ENCODE measurements around the gene EFCC1.

The EFCC1 gene

GRCh38 chr3:128994581-128995546, 6.2 kb upstream of the EFCC1 start:
- no peak for DNase-seq

GRCh38 chr3:128995737-128996136, 5.4 kb upstream of the EFCC1 start:
- DNase-seq: no peak

GRCh38 chr3:128996200-128996599, 4.9 kb upstream of the EFCC1 start:
- DNase-seq: no peak

DNA sequence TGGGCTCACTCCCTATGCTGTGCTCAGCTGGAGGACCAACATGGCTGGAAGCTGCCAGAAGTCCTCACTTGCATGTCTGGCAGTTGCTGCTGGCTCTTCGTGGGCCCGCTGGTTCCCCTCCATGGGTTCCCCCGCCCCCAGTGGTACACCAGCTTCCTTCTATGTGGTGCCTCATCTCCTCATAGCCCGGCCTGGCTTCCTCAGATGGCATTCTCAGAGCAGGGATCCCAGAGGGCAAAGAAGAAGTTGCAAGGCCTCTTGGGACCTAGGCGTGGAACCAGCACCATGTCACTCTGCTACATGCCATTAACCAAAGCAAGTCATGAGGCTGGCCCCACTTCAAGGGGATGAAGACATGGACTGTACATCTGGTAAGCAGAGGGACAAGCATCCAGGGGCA, 4.4 kb upstream of the EFCC1 start:
- no peak for DNase-seq

DNA sequence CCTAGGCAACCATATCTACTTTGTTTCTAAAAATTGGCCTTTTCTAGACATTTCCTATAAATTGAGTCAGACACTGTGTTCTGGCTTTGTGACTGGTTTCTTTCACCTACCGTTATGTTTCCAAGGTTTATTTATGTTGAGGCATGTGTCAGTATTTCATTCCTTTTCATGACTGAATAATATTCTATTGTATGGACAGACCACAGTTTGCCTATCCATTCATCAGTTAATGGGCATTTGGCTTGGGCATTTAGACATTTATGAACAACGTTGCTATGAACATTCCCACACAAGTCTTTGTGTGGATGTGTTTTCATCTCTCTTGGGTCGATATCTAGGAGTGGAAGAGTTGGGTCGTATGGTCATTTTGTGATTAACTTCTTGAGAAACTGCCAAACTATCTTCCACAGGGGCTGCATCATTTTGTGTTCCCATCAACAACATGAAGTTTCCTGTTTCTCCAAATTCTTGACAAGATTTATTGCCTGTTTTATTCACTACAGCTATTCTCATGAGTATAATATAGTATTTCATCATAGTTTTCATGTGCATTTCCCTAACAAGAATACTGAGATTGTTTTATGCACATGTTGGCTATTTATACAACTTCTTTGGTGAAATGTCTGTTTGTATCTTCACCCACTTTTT, 3.5 kb upstream of the EFCC1 start:
- DNase-seq: no peak

DNA sequence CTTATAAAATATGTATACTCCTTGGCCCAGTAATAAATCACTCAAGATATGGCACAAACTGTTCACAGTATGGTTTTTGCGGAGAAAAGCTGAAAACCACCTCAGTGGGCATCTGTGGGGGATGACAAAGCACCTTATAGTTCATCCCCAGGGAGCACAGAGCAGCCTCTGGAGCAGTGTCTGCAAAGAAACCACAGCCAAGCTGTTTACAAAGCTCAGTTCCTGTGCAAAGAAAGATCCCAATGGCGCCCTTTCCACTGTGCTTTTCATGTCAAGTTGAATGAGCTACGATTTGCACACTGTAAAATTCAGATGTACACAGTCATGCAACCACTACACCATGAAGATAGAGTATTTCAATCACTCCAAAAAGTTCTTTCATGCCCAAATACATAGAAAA, 2.5 kb upstream of the EFCC1 start:
- no peak for DNase-seq

- DNase-seq: no peak
Observed at GRCh38 chr3:128999102-128999501, 2.0 kb upstream of the EFCC1 start.

GRCh38 chr3:129000742-129001100, 383 bp upstream of the EFCC1 start:
- DNase-seq: no peak

DNA sequence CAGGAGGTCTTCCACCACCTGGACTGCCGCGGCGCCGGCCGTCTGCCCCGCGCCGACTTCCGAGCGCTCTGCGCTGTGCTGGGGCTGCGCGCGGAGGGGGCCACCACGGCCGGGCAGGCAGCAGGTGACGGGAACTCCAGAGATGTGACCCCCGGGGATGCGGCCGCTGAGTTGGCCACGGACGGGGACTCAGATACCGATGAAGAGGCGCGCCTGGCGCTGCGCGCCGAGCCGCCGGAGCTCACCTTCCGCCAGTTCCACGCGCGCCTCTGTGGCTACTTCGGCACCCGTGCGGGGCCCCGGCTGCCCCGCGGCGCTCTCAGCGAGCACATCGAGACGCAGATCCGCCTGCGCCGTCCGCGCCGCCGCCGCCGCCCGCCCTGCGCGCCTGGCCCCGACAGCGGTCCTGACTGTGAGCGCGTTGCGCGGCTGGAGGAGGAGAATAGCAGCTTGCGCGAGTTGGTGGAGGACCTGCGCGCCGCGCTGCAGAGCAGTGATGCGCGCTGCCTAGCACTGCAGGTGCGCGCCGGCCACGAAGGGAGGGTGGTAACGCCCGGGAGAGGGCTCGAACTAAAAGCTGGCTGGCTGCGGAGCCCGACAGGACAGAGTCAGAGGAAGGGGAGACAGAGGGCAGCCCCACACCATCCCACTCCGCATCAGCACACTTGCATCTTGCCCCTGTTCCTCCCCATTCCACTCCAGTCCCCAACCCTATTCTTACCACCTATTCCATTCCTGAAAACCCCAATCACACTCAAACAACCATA, 885 bp downstream of the EFCC1 start:
- DNase-seq: no peak

- DNase-seq: no peak
Observed at GRCh38 chr3:129002573-129003569, 1.8 kb downstream of the EFCC1 start.

GRCh38 chr3:129003578-129004112, 2.5 kb downstream of the EFCC1 start:
- DNase-seq: no peak

DNA sequence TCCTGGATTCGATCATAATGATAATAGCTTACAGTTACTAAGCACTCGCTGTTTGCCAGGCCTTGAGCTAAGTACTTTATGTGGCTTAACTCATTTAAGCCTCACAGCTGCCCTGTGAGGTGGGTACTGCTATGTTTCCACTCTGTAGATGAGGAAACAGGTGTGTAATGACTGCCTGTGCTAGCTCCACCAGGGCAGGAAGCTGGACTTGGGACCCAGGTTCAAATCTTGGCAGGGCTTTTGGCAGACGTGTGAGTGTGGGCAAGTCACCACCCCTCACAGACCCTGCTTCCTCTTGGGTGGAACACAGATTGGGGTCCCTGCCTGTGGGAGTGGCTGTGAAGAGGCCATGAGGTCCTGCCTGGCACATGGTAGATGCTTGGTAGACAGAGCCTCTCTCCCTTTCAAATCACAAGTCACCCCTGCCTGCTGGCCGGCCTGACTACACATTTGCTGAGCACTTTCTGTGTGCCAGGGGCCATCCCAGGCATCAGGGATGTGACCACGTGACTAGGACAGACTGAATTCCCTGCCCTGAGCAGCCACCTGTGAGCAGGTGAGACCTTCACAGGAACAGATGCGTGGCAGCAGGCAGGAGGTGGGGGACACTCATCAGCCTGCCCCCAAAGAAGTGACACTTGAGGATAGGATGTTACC, 3.7 kb downstream of the EFCC1 start:
- DNase-seq: no peak

DNA sequence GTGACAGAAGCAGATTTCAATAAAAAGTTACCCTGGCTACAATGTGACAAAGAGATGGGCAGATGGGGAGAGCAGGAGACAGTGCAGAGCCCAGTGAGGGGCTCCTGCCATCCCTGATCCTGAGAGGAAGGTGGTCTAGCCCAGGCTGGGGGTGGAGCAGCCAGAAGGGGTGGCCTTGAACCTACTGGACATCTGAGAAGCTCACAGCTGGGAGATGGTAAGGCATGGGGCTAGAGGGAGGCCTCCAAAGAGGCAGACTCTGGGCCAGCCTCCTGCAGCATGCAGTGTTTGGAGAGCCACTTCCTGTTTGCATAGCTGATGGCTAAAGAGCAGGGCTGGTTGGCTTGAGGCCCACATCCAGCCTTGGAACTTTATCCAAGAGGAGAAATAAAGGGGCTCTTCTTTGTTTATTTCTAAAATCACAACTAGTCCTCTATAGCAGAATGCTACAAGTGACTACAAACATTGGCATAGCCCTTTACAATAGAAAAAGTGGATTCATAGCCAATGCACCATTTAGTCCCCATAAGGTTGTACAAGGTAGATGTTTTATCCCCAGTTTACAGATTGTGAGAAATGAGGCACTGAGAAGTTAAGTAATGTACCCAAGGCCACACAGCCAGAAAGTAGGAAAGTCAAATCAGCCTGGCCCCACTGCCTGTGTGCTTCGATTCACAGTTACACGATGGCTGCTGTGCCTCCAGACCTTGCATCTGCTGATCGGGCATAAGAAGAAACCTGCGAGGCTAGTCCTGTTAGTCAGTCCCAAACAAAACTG, 4.6 kb downstream of the EFCC1 start:
- DNase-seq: no peak

GRCh38 chr3:129006864-129007263, 5.8 kb downstream of the EFCC1 start:
- DNase-seq: no peak

- DNase-seq: no peak
Observed at GRCh38 chr3:129007792-129008191, 6.7 kb downstream of the EFCC1 start.

GRCh38 chr3:129009266-129009665, 8.2 kb downstream of the EFCC1 start:
- DNase-seq: no peak

DNA sequence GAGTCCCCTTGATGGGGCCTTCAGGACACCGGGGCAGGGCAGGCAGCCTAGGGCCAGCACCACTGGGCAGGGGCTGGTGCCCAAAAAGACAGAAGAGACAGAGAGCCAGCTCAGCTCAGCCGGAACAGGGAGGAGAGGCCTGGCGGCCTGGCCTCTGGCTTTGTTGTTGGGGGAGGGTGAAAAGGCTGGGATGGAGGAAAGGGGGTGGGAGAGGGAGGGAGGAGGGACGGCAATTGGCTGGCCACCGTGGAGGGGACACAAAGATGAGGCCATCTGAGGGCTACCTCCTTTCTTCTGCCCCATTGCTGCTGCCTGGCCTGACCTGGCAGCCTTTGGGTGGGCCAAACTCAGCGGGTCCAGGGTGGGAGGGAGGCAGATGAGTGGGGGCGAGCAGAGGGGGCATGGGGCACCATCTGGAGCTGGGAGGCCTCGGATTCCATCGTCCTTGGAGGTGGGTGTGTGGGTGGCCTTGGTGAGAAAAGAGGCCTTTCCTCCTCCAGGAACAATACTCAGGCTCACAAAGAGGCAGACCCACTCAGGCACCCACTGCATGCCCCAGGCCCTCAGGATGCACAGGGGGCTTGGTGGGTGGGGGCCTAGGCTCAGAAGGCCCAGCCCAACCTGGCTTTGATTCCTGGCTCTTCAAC, 9.3 kb downstream of the EFCC1 start:
- no peak for DNase-seq

GRCh38 chr3:129013491-129013891, 12.4 kb downstream of the EFCC1 start:
- no peak for DNase-seq

DNA sequence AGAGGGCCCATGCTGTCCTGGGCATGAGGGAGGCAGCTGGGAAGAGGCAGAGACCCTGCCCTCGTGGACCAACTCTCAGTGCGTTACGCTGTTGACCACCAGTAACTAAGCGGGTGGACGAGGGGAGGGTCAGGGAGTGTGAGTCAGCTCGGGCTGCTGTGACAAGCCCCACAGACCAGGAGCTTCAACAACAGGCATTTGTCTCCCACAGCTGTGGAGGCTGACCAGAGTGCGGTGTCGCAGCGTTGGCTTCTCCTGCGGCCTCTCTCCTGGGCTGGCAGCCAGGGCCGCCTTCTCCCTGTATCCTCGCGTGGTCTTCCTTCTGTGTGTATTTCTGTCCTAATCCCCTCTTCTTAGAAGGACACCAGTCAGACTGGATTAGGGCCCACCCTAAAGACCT, 13.0 kb downstream of the EFCC1 start:
- no peak for DNase-seq

GRCh38 chr3:129014793-129015345, 13.8 kb downstream of the EFCC1 start:
- no peak for DNase-seq

Measured in islet precursor cell (in vitro differentiated cells).